Endothelial cell of umbilical vein (primary cell): Measurements from ENCODE around the gene LCN6.

Experiments used
- CTCF ChIP-seq, 2 donors: IDR thresholded peaks; 1 replicate in 1 of 2; 2 replicates in 1 of 2; pipeline ENCODE4 v1.5.1; 2011; ENCODE audit warnings: low read length in 2 of 2, mild to moderate bottlenecking in 2 of 2, moderate library complexity in 2 of 2, control low read depth in 1 of 2, inconsistent platforms in 1 of 2, low read depth in 1 of 2; ENCODE audit not compliant: insufficient read depth in 1 of 2; ENCODE audit errors: extremely low read depth in 1 of 2
- EZH2 ChIP-seq: IDR thresholded peaks from 2 replicates; pipeline ENCODE4 v1.6.1; 2012; ENCODE audit warnings: borderline replicate concordance, low read depth, mild to moderate bottlenecking, moderate library complexity, low read length, inconsistent platforms; ENCODE audit not compliant: severe bottlenecking
- POLR2A ChIP-seq: IDR thresholded peaks from 2 replicates; pipeline ENCODE4 v1.6.1; 2012; ENCODE audit warnings: low read depth, mild to moderate bottlenecking, control low read depth, low read length
- POLR2AphosphoS5 ChIP-seq: IDR thresholded peaks from 2 replicates; pipeline ENCODE4 v1.6.1; 2012; ENCODE audit warnings: low read depth, mild to moderate bottlenecking, control low read depth, low read length, moderate library complexity; ENCODE audit not compliant: insufficient read depth

- TF ChIP-seq CTCF (IDR thresholded peaks at IDR 0.05; ENCODE audit: extremely low read depth in 1 of 2, insufficient read depth in 1 of 2, low read depth in 1 of 2, low read length in 2 of 2) = no peak
- no peak for TF ChIP-seq EZH2
- no peak for TF ChIP-seq POLR2A
- no peak for TF ChIP-seq POLR2AphosphoS5
Observed at GRCh38 chr9:136714893-136715274, 33.4 kb downstream of the LCN6 start.
